ENCODE data around the gene SLC6A13.

DNA sequence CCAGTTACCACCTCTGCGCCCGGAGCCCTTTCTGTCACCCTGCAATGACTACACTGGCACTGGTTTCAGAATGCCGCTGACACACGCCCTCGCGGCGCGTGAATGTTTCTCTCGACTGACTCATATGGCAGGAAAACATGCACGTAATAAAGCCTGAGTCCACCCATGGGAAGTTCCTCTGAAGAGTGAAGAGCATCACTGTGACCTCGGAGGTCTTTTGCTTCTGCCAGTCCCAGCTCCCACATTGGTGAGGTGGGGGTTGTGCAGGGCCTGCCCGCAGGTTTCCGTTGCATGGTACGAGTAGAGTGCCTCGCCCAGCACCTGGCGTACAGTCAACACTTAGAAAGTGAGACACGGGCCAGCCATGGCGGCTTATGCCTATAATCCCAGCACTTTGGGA is 37.6 kb downstream of the SLC6A13 start:
- TF ChIP-seq NR1H2 (CRISPR knock-in tag; IDR thresholded peaks at IDR 0.05) = no peak
- TF ChIP-seq, protein P1, sequence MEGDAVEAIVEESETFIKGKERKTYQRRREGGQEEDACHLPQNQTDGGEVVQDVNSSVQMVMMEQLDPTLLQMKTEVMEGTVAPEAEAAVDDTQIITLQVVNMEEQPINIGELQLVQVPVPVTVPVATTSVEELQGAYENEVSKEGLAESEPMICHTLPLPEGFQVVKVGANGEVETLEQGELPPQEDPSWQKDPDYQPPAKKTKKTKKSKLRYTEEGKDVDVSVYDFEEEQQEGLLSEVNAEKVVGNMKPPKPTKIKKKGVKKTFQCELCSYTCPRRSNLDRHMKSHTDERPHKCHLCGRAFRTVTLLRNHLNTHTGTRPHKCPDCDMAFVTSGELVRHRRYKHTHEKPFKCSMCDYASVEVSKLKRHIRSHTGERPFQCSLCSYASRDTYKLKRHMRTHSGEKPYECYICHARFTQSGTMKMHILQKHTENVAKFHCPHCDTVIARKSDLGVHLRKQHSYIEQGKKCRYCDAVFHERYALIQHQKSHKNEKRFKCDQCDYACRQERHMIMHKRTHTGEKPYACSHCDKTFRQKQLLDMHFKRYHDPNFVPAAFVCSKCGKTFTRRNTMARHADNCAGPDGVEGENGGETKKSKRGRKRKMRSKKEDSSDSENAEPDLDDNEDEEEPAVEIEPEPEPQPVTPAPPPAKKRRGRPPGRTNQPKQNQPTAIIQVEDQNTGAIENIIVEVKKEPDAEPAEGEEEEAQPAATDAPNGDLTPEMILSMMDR (IDR thresholded peaks at IDR 0.05) = no peak

Data from WTC11 (cell line).